SK-N-SH (cell line): ENCODE measurements around the gene MYO9A.

Experiments
- CHD2 ChIP-seq: fragments of 150-350 bp; IDR thresholded peaks from 2 replicates; pipeline ENCODE4 v1.6.1; 2018; ENCODE audit warnings: low read length; ENCODE audit not compliant: partially characterized antibody
- CTCF ChIP-seq: fragments of 200-600 bp; sonication (generic); IDR thresholded peaks from 2 replicates; pipeline ENCODE4 v1.6.1; 2017; ENCODE audit warnings: antibody characterized with exemption, mild to moderate bottlenecking, moderate library complexity
- FOXM1 ChIP-seq: IDR thresholded peaks from 2 replicates; pipeline ENCODE4 v1.4.0; 2012; ENCODE audit warnings: low read depth, mild to moderate bottlenecking
- IRF3 ChIP-seq: fragments of 150-350 bp; IDR thresholded peaks from 2 replicates; pipeline ENCODE4 v1.6.1; 2016; ENCODE audit warnings: mild to moderate bottlenecking, low read depth, low read length
- NFIC ChIP-seq: IDR thresholded peaks from 2 replicates; pipeline ENCODE4 v1.4.0; 2012; ENCODE audit warnings: borderline replicate concordance
- RAD21 ChIP-seq: IDR thresholded peaks from 2 replicates; pipeline ENCODE4 v1.6.1; 2012; ENCODE audit warnings: mild to moderate bottlenecking, low read length
- REST ChIP-seq: IDR thresholded peaks from 2 replicates; pipeline ENCODE4 v1.6.1; 2012; ENCODE audit warnings: mild to moderate bottlenecking, low read depth, low read length, moderate library complexity
- RFX5 ChIP-seq: IDR thresholded peaks from 2 replicates; pipeline ENCODE4 v1.6.1; 2012; ENCODE audit warnings: mild to moderate bottlenecking, improper control_type of control experiment, low read length
- TAF1 ChIP-seq: IDR thresholded peaks from 2 replicates; pipeline ENCODE4 v1.6.1; 2012; ENCODE audit warnings: low read depth, mild to moderate bottlenecking, low read length, moderate library complexity, borderline replicate concordance

GRCh38 chr15:71800835-71801745 is 316.9 kb downstream of the MYO9A start:
- TF ChIP-seq CTCF (peak; percentile 88), NFIC (no peak), REST (no peak), FOXM1 (no peak), CHD2 (peak; percentile 50), RAD21 (peak; percentile 95), RFX5 (no peak), IRF3 (no peak), TAF1 (no peak)
